ENCODE measurements around the gene GLI1.
A peak's percentile ranks its signal among the peaks of the same experiment; 100 is the strongest.

The GLI1 gene

DNA sequence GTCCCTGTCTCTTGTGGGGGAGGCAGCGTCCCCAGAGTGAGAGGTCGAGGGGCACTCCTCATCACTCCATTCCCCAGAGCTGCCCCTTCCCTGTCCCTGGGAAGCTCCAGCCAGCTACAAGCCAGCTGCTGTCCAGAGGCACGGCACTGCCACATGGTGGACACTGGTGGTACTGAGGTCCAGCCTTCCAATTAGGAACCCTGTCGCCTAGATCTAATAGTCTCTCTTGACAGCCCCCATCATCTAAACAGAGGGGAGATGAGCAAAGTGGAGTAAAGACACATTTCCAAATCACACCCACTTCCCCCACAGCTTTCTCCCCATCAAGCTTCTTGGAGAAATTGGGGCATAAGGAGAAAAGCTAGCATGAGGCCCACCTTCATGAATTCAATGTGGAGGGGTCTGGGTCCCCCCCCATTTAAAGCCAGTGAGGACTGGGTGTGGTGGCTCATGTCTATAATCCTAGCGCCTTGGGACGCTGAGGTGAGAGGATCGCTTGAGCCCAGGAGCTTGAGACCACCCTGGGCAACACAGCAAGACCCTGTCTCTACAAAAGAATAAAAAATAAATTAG is 6.6 kb upstream of the GLI1 start:
- peak overlapping the region in 1 of 2 donors; percentile 93 for H3K27ac Mint-ChIP-seq
- no peaks in the 10 kb centered on the region for H3K27me3 Mint-ChIP-seq
- H3K9me3 Mint-ChIP-seq = no peaks in the 10 kb centered on the region
- peak in 1 of 2 donors; percentile 48 for DNase-seq
- H3K4me3 Mint-ChIP-seq = peak overlapping the region; percentile 22 to 36
- peaks cover 51% of the 10 kb centered on the region for H3K4me1 Mint-ChIP-seq
- no peak for ATAC-seq

DNA sequence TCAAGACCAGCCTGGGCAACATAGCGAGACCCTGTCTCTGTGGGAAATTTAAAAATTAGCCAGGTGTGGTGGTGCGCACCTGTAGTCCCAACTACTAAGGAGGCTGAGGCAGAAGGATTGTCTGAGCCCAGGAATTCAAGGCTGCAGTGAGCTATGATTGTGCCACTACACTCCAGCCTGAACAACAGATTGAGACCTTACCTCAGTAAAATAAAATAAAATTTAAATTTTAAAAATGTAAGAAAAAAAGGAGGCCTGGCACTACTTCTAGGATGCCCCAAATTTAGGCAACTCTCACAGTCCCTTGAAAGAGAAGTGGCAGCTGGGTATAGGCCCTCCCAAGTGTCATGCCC is 5.4 kb upstream of the GLI1 start:
- H3K4me1 Mint-ChIP-seq = peaks cover 62% of the 10 kb centered on the region

DNA sequence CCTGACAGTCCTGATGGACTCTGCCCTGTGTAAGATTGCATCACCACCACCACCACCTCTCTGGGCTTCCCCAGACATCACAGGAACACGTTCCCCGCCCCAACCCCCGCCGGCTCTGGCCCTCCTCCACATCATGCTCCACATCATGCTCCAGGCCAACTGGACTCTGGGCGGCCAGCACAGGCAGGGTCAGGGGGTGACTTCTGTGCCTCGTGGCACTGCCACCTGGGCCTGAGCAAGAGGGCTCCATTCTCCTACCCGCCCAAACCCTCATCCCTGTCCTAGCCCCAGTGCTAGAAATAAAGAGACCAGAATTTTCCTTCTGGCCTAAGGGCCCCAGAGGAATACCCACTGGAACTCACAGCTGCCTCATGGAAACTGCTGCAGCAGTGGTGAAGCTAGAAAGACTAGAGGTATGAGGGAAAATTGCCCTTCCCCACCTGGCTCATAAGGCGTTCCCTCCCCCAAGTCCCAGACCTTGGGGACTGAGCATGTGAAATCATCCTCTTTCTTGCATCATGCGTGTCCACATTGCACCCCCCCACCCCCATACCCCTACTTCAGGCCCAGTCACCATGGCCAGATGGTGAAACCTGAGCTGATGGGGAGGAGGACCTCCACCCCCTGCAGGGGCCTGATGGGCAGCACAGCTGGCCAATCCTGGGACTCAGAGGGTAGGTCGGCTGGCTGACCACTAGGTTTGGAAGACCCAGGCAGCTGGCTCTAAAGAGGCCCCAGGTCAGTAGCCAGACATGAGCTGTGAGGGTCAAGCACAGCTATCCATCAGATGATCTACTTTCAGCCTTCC is 4.8 kb upstream of the GLI1 start, which contains the start of gene INHBE:
INHBE (plus strand) TSS at position 742 of the 808 bp plus-strand sequence. CDS start 230 bp downstream, outside the sequence.
- peak within 1 kb of the TSS; percentile 97 for H3K27ac Mint-ChIP-seq
- no peaks in the 10 kb centered on the region for H3K9me3 Mint-ChIP-seq
- peak within 1 kb of the TSS; percentile 88 to 97 for H3K4me3 Mint-ChIP-seq
- peaks cover 68% of the 10 kb centered on the region for H3K4me1 Mint-ChIP-seq
- H3K27me3 Mint-ChIP-seq = no peaks in the 10 kb centered on the region
- ATAC-seq (peak; percentile 63), DNase-seq (peak; percentile 57 to 81)

More for the DNA sequence above, 5.4 kb upstream of the GLI1 start:
- ATAC-seq (no peak), DNase-seq (no peak)
- H3K4me3 Mint-ChIP-seq = peak overlapping the region; percentile 88 to 97
- no peaks in the 10 kb centered on the region for H3K9me3 Mint-ChIP-seq
- H3K27ac Mint-ChIP-seq = peak overlapping the region; percentile 97
- H3K27me3 Mint-ChIP-seq = no peaks in the 10 kb centered on the region

DNA sequence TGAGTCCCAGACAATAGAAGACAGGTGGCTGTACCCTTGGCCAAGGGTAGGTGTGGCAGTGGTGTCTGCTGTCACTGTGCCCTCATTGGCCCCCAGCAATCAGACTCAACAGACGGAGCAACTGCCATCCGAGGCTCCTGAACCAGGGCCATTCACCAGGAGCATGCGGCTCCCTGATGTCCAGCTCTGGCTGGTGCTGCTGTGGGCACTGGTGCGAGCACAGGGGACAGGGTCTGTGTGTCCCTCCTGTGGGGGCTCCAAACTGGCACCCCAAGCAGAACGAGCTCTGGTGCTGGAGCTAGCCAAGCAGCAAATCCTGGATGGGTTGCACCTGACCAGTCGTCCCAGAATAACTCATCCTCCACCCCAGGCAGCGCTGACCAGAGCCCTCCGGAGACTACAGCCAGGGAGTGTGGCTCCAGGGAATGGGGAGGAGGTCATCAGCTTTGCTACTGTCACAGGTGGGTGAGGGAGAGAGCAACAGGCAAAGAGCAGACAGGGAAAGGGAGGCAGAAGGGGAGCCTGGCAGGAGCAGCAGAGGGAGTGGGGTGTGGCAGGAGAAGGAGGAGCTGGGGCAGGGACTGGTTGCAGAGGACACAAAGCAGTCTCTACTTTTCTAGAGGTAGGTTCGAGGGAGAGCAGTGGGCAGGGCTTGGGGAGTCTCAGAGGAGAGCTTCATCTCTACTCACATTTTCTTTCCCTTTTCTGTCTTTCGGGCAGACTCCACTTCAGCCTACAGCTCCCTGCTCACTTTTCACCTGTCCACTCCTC is 4.0 kb upstream of the GLI1 start:
- DNase-seq = peak in 1 of 2 donors; percentile 47
- Mint-ChIP-seq H3K4me3 (peak overlapping the region; percentile 88 to 97), H3K9me3 (no peaks in the 10 kb centered on the region), H3K4me1 (peaks cover 75% of the 10 kb centered on the region), H3K27ac (peak overlapping the region; percentile 97), H3K27me3 (peaks cover 6% of the 10 kb centered on the region)
- ATAC-seq = peak; percentile 25

DNA sequence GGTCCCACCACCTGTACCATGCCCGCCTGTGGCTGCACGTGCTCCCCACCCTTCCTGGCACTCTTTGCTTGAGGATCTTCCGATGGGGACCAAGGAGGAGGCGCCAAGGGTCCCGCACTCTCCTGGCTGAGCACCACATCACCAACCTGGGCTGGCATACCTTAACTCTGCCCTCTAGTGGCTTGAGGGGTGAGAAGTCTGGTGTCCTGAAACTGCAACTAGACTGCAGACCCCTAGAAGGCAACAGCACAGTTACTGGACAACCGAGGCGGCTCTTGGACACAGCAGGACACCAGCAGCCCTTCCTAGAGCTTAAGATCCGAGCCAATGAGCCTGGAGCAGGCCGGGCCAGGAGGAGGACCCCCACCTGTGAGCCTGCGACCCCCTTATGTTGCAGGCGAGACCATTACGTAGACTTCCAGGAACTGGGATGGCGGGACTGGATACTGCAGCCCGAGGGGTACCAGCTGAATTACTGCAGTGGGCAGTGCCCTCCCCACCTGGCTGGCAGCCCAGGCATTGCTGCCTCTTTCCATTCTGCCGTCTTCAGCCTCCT is 3.4 kb upstream of the GLI1 start:
- H3K9me3 Mint-ChIP-seq = no peaks in the 10 kb centered on the region

DNA sequence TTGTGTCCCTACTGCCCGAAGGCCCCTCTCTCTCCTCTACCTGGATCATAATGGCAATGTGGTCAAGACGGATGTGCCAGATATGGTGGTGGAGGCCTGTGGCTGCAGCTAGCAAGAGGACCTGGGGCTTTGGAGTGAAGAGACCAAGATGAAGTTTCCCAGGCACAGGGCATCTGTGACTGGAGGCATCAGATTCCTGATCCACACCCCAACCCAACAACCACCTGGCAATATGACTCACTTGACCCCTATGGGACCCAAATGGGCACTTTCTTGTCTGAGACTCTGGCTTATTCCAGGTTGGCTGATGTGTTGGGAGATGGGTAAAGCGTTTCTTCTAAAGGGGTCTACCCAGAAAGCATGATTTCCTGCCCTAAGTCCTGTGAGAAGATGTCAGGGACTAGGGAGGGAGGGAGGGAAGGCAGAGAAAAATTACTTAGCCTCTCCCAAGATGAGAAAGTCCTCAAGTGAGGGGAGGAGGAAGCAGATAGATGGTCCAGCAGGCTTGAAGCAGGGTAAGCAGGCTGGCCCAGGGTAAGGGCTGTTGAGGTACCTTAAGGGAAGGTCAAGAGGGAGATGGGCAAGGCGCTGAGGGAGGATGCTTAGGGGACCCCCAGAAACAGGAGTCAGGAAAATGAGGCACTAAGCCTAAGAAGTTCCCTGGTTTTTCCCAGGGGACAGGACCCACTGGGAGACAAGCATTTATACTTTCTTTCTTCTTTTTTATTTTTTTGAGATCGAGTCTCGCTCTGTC is 2.7 kb upstream of the GLI1 start:
- Mint-ChIP-seq H3K27ac (peak overlapping the region; percentile 19 to 59), H3K4me1 (peaks cover 87% of the 10 kb centered on the region), H3K27me3 (peaks cover 14% of the 10 kb centered on the region), H3K9me3 (no peaks in the 10 kb centered on the region), H3K4me3 (peak overlapping the region; percentile 88 to 97)
- no peak for DNase-seq
- no peak for ATAC-seq

More for the DNA sequence above, 3.4 kb upstream of the GLI1 start:
- Mint-ChIP-seq H3K27ac (peak overlapping the region; percentile 36 to 97), H3K27me3 (peaks cover 13% of the 10 kb centered on the region), H3K4me1 (peaks cover 81% of the 10 kb centered on the region), H3K4me3 (peak overlapping the region; percentile 88 to 97)
- DNase-seq = peak; percentile 69 to 77
- ATAC-seq = peak; percentile 57

DNA sequence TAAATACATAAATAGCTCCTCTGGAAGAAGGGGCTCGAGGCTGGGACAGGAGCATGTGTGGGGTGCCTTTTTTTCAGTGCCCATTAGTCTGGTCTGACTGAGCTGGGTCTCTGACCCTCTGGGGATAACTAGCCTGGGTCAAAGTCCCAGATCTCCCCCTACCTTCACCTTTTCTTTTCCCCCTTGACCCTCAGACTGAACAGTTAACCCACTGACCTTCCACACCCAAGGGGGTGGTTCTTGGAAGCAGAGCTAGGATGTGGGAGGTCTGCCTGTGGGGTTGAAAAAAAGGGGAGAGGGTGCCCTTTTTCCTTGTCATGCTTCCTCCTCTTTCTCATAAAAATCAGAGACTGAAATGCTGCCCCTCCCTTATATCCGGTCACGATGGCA is 925 bp upstream of the GLI1 start:
- H3K27me3 Mint-ChIP-seq = peaks cover 14% of the 10 kb centered on the region
- DNase-seq (no peak), ATAC-seq (no peak)
- H3K9me3 Mint-ChIP-seq = no peaks in the 10 kb centered on the region
- peak overlapping the region; percentile 90 to 95 for H3K4me3 Mint-ChIP-seq
- H3K27ac Mint-ChIP-seq = peak overlapping the region; percentile 89 to 98
- peaks cover 91% of the 10 kb centered on the region for H3K4me1 Mint-ChIP-seq

DNA sequence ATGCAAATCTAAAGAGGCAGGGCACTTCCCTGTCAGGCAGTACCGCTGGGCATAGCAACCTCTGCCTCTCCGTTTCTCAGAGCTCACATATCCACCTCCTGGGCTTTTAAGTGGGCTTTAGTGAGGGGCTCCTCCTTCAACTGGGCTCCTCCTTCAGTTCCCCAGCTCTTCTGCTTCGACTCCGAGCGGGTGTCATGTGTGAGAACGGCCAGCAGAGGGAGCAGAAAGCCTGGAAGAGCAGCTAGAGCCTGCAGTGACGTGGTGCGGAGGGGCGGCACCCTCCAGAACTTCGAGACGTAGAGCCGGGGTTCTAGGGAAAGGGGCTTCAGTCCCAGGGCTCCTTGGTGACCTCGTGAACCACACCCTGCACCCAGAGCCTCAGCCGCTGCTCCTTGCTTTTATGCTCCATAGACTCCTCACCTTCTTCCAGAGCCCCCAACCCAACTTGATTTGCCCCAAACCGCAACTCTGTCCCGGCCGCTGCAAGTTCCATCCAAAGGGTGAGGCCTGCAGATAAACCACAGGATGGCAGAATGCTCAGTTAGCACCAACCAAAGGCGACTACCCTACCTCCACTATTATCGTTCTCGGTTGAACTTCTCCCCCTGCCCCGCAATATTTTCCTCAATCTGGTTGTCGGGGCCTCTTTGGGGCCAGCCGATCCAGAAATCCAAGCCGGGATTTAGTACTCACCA is 383 bp upstream of the GLI1 start:
- peaks cover 96% of the 10 kb centered on the region for H3K4me1 Mint-ChIP-seq
- ATAC-seq = peak; percentile 74

DNA sequence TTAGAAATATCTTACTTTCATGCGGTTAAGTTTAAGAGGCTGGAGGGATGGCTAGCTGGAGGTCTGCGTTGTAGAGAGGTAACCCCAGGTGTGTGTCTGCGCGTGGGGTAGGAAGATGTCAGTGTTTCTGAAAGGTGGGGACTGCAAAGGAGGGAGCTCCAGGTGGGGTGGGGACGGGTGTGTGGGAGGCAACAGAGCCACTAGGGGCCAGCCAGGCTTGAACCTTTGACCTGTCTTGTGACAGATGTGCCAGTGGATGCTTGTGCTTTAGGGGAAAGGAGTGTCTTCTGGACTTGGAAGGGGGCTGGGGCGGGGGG is 841 bp downstream of the GLI1 start:
- peak overlapping the region; percentile 81 to 90 for H3K4me3 Mint-ChIP-seq
- DNase-seq = no peak
- ATAC-seq = no peak
- no peaks in the 10 kb centered on the region for H3K9me3 Mint-ChIP-seq
- peaks cover 14% of the 10 kb centered on the region for H3K27me3 Mint-ChIP-seq
- H3K4me1 Mint-ChIP-seq = peaks cover 98% of the 10 kb centered on the region
- no peak overlapping the region for H3K27ac Mint-ChIP-seq

More for the DNA sequence above, 383 bp upstream of the GLI1 start:
- Mint-ChIP-seq H3K27me3 (peaks cover 14% of the 10 kb centered on the region), H3K4me3 (peak overlapping the region; percentile 90 to 95), H3K9me3 (no peaks in the 10 kb centered on the region), H3K27ac (peak overlapping the region; percentile 89 to 98)
- DNase-seq = peak; percentile 96 to 97

DNA sequence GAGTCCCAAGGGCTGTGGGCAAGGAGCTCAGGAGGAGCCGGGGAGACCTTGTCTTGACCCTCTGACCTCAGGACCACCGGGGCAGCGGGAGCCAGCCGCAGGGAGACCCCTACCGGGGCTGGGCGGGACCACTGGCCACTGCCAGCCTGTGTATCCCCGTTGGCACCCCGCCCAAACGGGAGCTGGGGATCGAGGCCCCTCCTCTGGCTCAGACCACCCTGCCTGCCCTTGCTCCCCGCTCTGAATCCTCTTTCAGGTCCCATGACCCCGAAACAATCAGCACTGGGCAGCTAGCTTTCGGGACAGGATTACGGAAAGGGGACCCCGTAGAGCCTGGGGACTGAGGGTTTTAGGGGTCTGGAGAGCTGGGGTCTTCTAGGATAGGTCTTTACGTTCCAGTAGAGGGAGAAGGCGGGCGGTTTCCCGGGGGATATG is 1.3 kb downstream of the GLI1 start:
- Mint-ChIP-seq H3K4me1 (peaks cover 98% of the 10 kb centered on the region), H3K27ac (no peak overlapping the region)
- DNase-seq = no peak

DNA sequence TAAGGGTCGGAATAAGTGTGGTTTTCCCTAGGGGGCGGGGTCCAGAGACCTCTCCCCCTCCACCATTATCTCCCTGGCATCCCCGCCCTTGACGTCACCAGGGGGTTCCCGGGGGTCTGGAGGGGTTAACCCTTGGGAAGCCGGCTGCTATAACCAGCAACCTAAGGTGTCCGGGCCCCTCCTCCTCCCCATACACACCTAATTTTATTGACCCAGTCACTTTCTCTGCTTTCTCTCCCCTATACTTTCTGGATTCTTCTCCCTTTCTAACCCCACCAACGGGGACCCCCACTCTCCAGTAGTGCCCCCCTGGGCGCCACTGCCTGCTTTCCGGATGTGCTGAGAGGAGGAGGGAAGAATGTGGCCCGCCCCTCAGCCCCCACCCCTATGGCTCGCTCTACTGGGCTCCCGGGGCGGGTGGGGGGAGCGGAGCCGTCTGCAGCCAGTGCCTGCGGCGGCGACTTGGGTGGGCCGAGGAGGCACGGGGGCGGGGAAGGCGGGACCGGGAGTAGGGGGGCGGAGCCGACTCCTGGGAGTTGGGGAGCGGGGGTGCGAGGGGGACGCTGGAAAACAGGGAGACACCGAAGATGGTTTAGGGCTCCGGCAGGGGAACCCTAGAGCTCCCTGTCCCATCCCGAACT is 1.8 kb downstream of the GLI1 start:
- peak in 1 of 2 donors; percentile 49 for DNase-seq

More for the DNA sequence above, 1.3 kb downstream of the GLI1 start:
- no peak for ATAC-seq
- H3K9me3 Mint-ChIP-seq = no peaks in the 10 kb centered on the region
- peaks cover 14% of the 10 kb centered on the region for H3K27me3 Mint-ChIP-seq
- H3K4me3 Mint-ChIP-seq = peak overlapping the region; percentile 81 to 86

DNA sequence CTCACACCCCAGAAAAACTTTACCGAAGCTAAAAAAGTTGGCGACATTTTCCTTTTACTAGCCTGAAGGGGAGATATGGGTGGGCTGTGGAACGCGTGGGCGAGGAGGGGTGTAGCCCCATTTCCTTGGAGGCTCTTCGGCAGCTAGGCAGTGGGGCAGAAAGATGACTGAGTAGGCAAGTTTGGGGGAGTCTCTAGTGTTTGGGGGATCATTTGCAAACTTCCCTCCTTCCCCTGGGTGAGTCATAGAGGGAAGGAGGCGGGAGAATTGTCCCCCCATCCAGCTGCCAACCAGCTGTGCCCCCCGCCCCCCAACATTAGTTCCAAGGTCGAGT is 2.3 kb downstream of the GLI1 start:
- H3K9me3 Mint-ChIP-seq = no peaks in the 10 kb centered on the region
- peaks cover 89% of the 10 kb centered on the region for H3K4me1 Mint-ChIP-seq
- no peak overlapping the region for H3K27ac Mint-ChIP-seq
- no peak for DNase-seq
- peaks cover 14% of the 10 kb centered on the region for H3K27me3 Mint-ChIP-seq
- ATAC-seq = no peak
- H3K4me3 Mint-ChIP-seq = peak overlapping the region; percentile 81 to 86

More for the DNA sequence above, 1.8 kb downstream of the GLI1 start:
- no peak for ATAC-seq
- Mint-ChIP-seq H3K27ac (no peak overlapping the region), H3K4me3 (peak overlapping the region; percentile 81 to 86), H3K4me1 (peaks cover 94% of the 10 kb centered on the region), H3K27me3 (peaks cover 14% of the 10 kb centered on the region), H3K9me3 (no peaks in the 10 kb centered on the region)

DNA sequence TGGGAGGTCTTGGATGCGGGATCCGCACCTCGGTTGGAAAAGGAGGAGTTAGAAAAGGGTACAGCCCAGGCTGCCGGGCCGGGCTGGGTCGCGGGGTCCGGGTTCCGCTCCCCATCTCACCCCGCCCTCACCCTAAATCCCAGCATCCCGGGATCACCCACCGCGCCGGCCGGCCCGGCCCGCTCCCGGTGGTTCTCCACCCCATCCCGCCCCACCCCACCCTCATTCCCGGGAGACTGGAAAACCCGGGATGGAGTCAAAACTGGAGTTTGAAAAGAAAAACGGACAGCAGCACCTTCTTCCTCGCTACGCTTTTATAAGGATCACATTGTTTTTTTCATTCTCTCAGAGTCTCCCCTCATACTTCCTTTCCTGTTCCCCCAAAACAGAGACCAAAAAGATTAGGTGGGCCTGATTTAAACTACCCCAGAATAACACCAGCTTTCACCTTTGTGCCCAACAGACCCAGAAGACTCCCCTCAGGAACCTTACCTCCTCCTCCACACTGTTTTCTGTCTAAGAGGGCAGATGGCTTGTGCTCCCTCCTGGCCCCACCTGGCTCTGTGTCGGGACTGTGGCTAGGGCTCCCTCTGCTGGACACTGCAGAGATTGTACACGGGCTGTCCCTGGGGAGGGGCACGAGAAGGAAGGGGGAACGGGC is 2.8 kb downstream of the GLI1 start:
- peak; percentile 92 to 93 for DNase-seq
- peak overlapping the region; percentile 13 to 48 for H3K27ac Mint-ChIP-seq
- H3K9me3 Mint-ChIP-seq = no peaks in the 10 kb centered on the region
- H3K4me3 Mint-ChIP-seq = peak overlapping the region; percentile 81 to 86
- peaks cover 14% of the 10 kb centered on the region for H3K27me3 Mint-ChIP-seq
- peak; percentile 82 for ATAC-seq
- H3K4me1 Mint-ChIP-seq = peaks cover 84% of the 10 kb centered on the region

DNA sequence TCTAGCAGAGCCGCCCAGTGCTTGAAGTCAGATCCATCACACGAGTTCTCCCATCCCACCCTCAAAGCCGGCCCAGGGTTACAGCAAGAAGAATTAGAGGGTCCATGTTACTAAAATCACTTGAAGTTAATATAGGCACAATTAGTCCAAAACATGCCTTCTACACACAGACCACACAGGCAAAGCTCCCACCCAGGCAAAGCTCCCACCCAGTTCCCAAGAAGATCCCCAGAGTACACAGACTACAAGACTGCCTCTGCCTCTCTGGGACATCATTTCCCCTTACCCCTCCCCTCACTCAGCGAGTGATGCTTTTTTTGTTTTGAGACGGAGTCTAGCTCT is 3.3 kb downstream of the GLI1 start:
- Mint-ChIP-seq H3K27ac (peak overlapping the region in 1 of 2 donors; percentile 48), H3K4me1 (peaks cover 79% of the 10 kb centered on the region), H3K4me3 (peak overlapping the region in 1 of 2 donors; percentile 81), H3K27me3 (peaks cover 14% of the 10 kb centered on the region), H3K9me3 (no peaks in the 10 kb centered on the region)
- ATAC-seq = no peak
- DNase-seq = no peak

Data from stimulated activated naive CD8-positive, alpha-beta T cell treated with anti-CD3 and anti-CD28 coated beads, Interleukin-15, amount 100 ng/mL, for 72 hours (primary cell).